ENCODE measurements around the gene OLFM2.
"Not testable (repeated sequence)": the region's sequence is repeated elsewhere in the genome, so short reads cannot be mapped to it uniquely, and the experiment has no call there.

Gene OLFM2

GRCh38 chr19:9936326-9937000 is at the start of gene OLFM2:
OLFM2 (minus strand) TSS chr19:9936515; CDS start chr19:9936366, 149 bp downstream.
- no peak for DNase-seq

DNA sequence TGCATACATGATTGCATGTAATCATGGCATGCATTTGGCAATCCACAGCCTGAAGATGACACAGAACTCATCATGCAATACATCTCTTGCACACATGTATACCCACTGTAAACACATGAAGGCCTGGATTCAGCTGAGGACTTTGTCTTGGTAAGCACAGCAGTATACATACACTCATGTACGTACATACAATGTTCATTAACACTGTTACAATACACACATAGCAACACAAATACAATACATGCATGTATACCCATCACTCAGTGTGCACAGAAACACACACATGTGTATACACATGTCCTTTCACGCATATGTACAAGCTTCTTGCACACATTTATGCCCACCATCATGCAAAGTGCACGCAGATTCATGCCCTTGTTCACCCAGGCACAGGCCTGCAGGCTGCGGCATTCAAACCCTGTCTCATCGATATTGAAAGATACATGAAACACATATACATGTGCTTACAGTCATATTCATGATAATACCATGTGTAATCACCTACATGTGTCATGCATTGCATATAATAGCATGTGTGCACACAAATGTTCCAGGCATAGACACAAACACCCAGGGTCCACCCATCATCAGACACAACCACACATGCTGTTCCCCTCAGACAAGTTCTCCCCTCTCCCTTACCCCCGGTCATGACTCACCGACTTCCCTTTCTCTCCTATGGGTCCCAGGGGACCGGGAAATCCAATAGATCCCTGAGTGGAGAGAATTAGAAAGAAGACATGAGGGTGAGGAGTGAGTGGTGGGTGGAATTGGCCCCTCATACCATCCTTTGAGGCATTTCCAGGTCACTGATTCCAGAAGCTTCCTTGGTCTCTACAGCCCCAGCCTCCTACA is 45.3 kb upstream of the OLFM2 start:
- DNase-seq: no peak

DNA sequence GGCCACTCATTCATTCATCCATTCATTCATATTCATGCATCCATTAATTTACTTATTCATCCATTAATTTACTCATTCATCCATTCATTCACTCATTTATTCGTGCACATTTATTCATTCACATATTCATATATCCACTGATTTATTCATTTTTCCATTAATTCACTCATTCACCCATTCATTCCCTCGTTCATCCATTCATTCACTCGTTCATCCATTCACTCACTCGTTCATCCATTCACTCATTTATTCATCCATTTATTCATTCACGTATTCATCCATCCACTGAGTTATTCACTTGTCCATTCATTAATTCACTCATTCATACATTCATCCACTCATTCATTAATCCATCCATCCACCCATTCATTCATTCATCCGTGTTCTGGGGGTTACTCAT is 35.8 kb upstream of the OLFM2 start:
- no peak for DNase-seq

- DNase-seq: no peak
These were observed 35.0 kb upstream of the OLFM2 start for GRCh38 chr19:9971166-9971897.

DNA sequence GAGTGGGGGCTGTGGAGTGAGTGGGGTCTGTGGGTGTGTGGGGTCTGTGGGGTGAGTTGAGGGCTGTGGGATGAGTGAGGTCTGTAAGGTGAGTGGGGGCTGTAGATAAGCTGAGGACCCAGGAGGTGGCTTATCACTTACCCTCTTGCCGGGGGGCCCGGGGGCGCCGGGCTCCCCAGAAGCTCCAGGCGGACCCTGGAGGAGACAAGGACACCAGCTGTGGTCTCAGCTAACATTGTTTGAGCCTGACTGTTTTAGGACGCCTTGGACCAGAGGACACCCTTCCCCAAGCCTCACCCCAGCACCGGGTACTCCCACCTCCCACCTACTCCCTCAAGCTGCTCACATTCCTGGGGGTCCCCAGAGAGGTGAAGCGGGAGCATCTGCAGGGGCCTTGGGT is 34.2 kb upstream of the OLFM2 start:
- DNase-seq: no peak

- DNase-seq: no peak
These were observed 33.3 kb upstream of the OLFM2 start for GRCh38 chr19:9969688-9969975.

DNA sequence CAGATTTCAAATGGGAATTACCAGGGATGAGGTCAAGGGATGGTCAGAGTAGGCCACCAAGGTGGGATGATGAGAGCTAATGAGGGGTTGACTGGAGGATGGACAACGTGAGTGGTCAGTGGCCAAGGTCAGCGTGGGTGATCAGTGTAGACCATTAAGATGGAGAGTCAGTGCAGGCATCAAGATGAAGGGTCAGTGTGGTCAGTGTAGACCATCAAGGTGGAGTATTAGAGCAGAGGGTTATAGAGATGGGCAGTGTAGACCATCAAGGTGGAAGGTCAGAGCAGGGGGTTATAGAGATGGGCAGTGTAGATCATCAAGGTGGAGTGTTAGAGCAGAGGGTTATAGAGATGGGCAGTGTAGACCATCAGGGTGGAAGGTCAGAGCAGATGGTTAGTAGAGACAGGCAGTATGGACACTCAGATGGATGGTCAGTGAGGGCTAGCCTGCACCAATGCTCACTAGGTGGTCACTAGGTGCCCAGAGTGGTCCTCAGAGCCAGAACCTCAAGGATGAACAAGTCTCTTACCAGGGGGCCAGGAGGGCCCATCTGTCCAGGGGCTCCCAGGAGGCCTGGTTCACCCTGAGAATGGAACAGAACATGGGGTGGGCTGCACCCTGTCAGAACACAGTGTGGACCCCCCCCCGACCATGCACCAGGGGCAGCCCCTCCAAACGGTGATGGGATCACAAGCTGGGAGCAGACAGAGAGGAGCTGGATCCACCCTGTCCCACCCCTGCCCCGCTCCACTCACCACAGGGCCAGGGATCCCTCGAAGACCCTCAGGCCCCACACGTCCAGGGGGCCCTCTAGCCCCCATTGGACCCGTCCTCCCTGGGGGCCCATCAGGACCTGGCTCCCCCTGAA is 32.7 kb upstream of the OLFM2 start:
- no peak for DNase-seq

DNA sequence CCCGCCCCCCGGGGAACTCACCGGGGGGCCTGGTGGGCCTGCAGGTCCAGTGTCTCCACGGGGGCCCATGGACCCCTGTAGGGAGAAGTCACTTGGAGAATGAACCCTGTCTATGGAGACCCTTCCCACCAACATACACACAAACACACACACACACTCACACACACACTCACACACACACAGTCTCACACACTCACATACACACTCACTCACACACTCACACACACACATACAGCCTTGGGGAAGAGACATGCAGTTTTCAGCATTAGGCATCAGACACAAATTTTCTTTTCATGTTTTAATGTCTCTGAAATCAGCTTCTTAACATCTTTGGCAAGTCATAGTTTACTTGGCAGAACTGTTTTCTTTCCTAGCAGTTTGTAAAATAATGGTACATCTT is 31.0 kb upstream of the OLFM2 start:
- DNase-seq: no peak

DNA sequence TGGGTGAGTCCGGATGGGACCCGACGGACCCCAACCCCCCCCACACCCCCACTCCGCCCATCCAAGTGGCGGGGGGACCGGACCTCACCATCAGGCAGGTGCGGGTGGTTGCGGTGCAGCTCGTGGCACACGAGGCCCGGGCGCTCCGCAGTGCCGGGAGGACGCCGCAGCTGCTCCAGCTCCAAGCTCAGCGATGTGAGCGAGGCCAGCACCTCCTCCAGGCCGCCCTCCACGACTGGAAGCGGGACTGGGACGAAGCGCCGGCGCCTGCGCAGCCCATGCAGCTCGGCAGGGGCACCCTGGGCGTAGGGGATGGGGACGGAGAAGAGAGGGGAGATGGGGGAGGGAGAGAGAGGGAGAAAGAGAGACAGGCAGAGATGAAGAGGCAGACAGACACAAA is 30.1 kb upstream of the OLFM2 start:
- DNase-seq: no peak

DNA sequence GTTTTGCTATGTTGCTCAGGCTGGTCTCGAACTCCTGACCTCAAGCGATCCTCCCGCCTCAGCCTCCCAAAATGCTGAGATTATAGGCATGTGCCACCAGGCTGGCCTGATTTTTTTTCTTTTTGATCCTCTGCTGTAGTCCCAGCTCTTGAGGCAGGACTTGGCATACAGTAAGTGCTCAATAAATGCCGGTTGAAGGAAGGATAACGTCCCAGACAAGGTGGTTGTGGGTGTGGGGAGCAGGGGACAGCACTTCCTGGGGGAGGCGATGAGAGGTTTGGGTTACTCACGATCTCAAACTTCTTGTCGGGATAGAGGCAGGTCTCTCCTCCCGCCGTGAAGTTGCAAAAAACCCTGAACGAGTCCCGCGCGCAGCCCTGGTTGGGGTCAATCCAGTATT is 29.7 kb upstream of the OLFM2 start:
- DNase-seq: no peak

GRCh38 chr19:9962623-9963290 is 26.4 kb upstream of the OLFM2 start:
- DNase-seq: no peak

GRCh38 chr19:9961103-9961502 is 24.8 kb upstream of the OLFM2 start:
- DNase-seq: no peak

GRCh38 chr19:9958379-9958821 is 22.1 kb upstream of the OLFM2 start:
- DNase-seq: no peak

- no peak for DNase-seq
These were observed 20.6 kb upstream of the OLFM2 start for GRCh38 chr19:9956956-9957355.

DNA sequence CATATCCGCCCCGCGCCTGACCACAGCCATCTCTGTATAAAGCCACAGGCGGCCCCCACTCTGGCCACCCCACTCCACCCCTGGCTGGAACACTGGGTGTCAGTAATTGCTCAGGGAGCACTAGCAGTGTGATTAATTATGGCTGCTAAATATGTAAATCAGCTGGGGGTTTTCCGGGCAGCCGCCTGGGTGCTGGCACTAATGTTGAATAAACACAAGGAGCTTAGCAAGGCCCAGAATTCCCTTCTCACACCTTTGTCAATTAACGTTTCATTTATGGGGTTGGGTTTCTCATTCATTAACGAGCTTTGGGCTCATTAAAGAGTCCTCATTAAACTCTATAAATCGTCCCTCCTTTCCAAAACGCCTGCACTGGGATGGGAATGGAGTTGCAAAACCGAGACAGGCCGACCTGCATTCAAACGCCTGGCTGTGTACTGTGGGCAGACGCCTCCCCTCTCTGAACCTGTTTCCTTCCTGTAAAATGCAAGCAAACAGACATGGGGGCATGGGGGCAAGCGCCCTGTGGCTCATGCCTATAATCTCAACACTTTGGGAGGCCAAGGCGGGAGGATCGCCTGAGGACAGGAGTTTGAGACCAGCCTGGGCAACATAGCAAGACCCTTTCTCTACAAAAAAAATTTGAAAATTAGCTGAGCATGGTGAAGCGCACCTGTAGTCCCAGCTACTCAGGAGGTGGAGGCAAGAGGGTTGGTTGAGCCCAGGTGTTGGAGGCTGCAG is 17.7 kb upstream of the OLFM2 start:
- no peak for DNase-seq

DNA sequence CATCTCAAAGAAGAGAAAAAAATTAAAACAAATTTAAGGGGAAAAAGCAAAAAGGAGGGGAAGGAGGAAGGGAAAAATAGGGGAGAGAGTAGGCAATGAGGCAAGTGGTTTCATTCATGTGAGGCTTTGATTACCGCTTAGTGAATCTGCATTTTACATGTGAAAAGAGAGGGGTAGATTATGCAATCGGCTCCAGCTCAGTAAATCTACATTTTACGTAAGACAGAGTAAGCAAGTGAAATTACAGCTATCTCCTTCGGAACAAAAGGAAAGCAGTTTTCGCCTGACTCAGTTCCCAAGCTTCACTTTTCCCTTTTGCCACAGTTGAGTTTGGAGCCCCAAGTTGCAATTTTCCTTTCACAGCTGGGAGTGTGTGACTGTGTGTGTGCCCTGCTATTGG is 16.0 kb upstream of the OLFM2 start:
- no peak for DNase-seq

DNA sequence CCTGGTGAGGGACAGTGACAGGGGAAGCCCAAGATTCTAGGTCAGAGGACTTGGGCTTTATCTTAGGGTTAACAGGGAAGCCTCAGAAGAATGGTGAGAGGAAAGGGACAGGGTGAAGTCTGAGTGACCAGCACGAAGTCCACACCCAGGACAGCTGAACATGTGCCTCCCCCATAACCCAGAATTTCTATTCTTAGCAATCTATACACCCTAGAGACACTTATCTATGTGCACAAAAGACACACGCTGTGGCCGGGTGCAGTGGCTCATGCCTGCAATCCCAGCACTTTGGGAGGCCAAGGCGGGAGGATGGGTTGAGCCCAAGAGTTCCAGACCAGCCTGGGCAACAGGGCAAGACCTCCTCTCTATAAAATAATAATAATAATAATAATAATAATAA is 11.1 kb upstream of the OLFM2 start:
- no peak for DNase-seq

DNA sequence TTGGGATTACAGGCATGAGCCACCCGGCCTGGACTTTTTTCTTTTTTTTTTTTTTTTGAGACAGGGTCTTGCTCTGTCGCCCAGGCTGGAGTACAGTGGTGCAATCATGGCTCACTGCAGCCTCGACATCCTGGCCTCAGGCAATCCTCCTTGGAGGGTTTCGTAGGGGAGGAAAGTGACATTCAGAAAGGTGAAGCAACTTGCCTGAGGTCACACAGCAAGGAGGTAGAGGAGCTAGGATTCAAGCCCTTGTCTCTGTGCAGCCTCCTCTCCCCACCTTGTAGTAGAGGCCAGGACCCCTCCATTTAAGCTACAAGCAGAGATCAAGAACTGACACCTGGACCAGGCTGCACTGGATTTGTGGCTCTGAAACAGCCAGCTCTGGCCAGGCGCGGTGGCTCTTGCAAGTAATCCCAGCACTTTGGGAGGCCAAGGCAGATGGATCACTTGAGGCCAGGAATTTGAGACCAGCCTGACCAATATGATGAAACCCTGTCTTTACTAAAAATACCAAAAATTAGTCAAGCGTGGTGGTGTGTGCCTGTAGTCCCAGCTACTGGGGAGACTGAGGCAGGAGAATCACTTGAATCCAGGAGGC is 10.3 kb upstream of the OLFM2 start:
- DNase-seq: not testable (repeated sequence)

DNA sequence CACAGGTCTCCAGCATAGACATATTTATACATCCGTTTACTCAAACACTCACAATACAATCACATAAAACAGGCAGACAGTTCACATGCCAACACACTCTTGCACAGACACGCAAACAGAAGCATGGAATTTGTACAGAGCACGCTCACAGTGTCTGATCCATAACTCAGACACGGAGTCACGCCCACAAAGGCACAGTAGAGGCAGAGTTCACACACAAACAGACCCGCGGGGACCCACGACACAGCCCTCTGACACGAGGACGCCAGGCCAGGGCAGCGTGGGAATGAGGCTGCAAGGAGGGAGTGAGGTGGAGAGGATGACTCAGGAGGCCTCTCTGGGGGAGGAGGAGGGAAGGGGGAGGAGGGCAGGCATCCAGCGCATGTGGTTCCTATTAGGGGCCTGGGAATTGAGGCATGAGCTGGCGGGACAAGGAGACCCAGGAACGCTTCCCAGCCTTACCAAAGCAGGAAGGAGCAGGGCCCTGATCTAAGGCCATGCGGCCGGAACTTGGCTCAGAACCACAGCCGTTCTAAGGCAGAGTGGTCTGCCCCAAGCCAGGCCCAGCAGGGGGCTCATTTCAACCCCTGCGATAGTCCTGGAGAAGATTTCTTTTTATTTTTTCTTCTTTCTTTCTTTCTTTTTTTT is 9.1 kb upstream of the OLFM2 start:
- DNase-seq: no peak

DNA sequence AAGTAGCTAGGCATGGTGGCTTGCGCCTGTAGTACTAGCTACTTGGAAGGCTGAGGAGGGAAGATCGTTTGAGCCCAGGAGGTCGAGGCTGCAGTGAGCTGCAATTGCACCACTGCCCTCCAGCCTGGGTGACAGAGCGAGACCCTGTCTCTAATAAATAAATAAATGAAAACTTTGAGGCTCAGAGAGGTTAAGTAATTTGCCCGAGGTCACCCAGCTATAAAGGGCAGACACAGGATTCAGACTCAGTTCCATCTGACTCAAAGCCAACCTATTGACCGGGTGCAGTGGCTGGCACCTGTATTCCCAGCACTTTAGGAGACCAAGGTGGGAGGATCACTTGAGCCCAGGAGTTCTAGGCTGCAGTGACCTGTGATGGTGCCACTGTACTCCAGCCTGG is 7.4 kb upstream of the OLFM2 start:
- no peak for DNase-seq

- no peak for DNase-seq
These were observed 5.4 kb upstream of the OLFM2 start for GRCh38 chr19:9941671-9942070.
